Activated CD8-positive, alpha-beta memory T cell treated with anti-CD3 and anti-CD28 coated beads for 24 hours (primary cell): ENCODE results near the gene DACT2.
A peak's percentile ranks its signal among the peaks of the same experiment; 100 is the strongest.

Experiments
- DNase-seq: peaks from one replicate; pipeline ENCODE4 v3.0.0-alpha.2; 2020

The DACT2 gene

GRCh38 chr6:168261234-168261633 lies 58.3 kb downstream of the DACT2 start:
- DNase-seq = no peak

GRCh38 chr6:168260420-168260987 lies 59.1 kb downstream of the DACT2 start:
- DNase-seq = no peak

GRCh38 chr6:168258795-168259194 lies 60.8 kb downstream of the DACT2 start:
- peak; percentile 17 for DNase-seq

GRCh38 chr6:168256940-168257339 lies 62.6 kb downstream of the DACT2 start:
- DNase-seq = no peak
